ENCODE data around the gene MVB12B. TPM values are rescaled to one million over a fixed set of nuclear protein-coding genes. Genes with fewer than 3 reads are reported as not detected.
A peak's percentile ranks its signal among the peaks of the same experiment; 100 is the strongest.

The MVB12B gene
- total RNA-seq, 1 experiment from 2014 or later = 5.8 TPM

- Histone ChIP-seq H3K4ac (ENCODE audit: low read depth, low read length) (no peak overlapping the region), H3K14ac (ENCODE audit: insufficient read depth, low read length) (0 out of 2 replicates have a peak overlapping the region, but pooled peaks have one; percentile 59), H3K4me1 (ENCODE audit: insufficient read depth, low read length) (peaks cover 8% of the 10 kb centered on the region; the same call in 1 of the 2 replicates), H2BK120ac (ENCODE audit: low read depth, low read length, poor library complexity, severe bottlenecking) (no peak overlapping the region), H3K79me1 (ENCODE audit: insufficient read depth, low read depth, low read length, poor library complexity, severe bottlenecking) (no peaks in the 10 kb centered on the region), H3K27me3 (ENCODE audit: insufficient read depth, low read length) (no peaks in the 10 kb centered on the region), H2BK15ac (ENCODE audit: low read depth, low read length) (no peak overlapping the region), H2AK5ac (ENCODE audit: insufficient read length, low read length) (no peak overlapping the region), H3K18ac (ENCODE audit: insufficient read length, low read depth, low read length) (no peak overlapping the region), H3K23me2 (ENCODE audit: insufficient read length, low read depth, low read length, poor library complexity, severe bottlenecking) (no peaks in the 10 kb centered on the region), H4K5ac (ENCODE audit: insufficient read length, low read depth, low read length) (no peak overlapping the region), H2BK5ac (ENCODE audit: insufficient read length, low read length) (no peak overlapping the region), H3K27ac (ENCODE audit: insufficient read length, low read depth, low read length) (no peak overlapping the region), H3T11ph (ENCODE audit: low read length) (no peak overlapping the region), H3K23ac (ENCODE audit: insufficient read length, low read depth, low read length) (no peak overlapping the region), H3K9me3 (ENCODE audit: control insufficient read depth, low read depth, low read length) (no peaks in the 10 kb centered on the region), H3K79me2 (ENCODE audit: insufficient read depth, low read length) (no peaks in the 10 kb centered on the region), H4K91ac (ENCODE audit: insufficient read length, low read depth, low read length) (no peak overlapping the region), H3K56ac (ENCODE audit: insufficient read length, low read depth, low read length) (no peak overlapping the region), H2BK12ac (ENCODE audit: insufficient read length, low read depth, low read length) (no peak overlapping the region), H2AFZ (ENCODE audit: low read length) (no peak overlapping the region), H4K20me1 (ENCODE audit: control insufficient read depth, insufficient read depth, insufficient read length) (no peaks in the 10 kb centered on the region), H4K8ac (replicated peaks; ENCODE audit: insufficient read length, low read depth, low read length) (no peak overlapping the region), H2BK20ac (ENCODE audit: low read depth, low read length, poor library complexity, severe bottlenecking) (no peak overlapping the region), H3K4me2 (ENCODE audit: insufficient read depth, insufficient read length, low read length) (no peak overlapping the region), H3K9ac (ENCODE audit: extremely low read depth, insufficient read length, low read length) (no peak overlapping the region)
- no peak for DNase-seq
- Mint-ChIP-seq H3K9me3 (no peaks in the 10 kb centered on the region), H3K4me1 (peaks cover 43 to 54% of the 10 kb centered on the region in 2 experiments), H3K4me3 (no peak overlapping the region), H3K27me3 (ENCODE audit: low read depth) (no peaks in the 10 kb centered on the region), H3K36me3 (ENCODE audit: insufficient read depth in 1 of 3, low read depth in 3 of 3) (no peaks in the 10 kb centered on the region), H3K27ac (peak overlapping the region in 1 of 3 experiments; percentile 12; a peak in 1 of 7 replicates)
- TF ChIP-seq, protein P1, sequence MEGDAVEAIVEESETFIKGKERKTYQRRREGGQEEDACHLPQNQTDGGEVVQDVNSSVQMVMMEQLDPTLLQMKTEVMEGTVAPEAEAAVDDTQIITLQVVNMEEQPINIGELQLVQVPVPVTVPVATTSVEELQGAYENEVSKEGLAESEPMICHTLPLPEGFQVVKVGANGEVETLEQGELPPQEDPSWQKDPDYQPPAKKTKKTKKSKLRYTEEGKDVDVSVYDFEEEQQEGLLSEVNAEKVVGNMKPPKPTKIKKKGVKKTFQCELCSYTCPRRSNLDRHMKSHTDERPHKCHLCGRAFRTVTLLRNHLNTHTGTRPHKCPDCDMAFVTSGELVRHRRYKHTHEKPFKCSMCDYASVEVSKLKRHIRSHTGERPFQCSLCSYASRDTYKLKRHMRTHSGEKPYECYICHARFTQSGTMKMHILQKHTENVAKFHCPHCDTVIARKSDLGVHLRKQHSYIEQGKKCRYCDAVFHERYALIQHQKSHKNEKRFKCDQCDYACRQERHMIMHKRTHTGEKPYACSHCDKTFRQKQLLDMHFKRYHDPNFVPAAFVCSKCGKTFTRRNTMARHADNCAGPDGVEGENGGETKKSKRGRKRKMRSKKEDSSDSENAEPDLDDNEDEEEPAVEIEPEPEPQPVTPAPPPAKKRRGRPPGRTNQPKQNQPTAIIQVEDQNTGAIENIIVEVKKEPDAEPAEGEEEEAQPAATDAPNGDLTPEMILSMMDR (conservative IDR thresholded peaks at IDR 0.05) = no peak
- no CpG with 5 or more reads among the region's 4 CpGs for WGBS (ENCODE audit: extremely low coverage, insufficient read length, low lambda C conversion rate)
Measured at GRCh38 chr9:126374366-126374781, 47.7 kb downstream of the MVB12B start.
